GM23338 (cell line): Measurements from ENCODE around the gene DDI2. TPM values are rescaled to one million over a fixed set of nuclear protein-coding genes. Genes with fewer than 3 reads are reported as not detected.

Experiments used
- ATAC-seq: fragments of 200-7000 bp; cut with Tn5 transposase; 3 replicates; pipeline ENCODE4 v1.9.1; 2020
- DNase-seq: peaks from one replicate; pipeline ENCODE4 v3.0.0-alpha.2; 2015; ENCODE audit warnings: low spot score
- H2AFZ ChIP-seq: fragments of 200-600 bp; sonication (generic); 2 replicates; pipeline ENCODE4 v1.8.0; 2016; ENCODE audit warnings: antibody characterized with exemption, mild to moderate bottlenecking, moderate library complexity
- H3F3A ChIP-seq: fragments of 200-600 bp; sonication (generic); replicated peaks from 2 replicates; pipeline ENCODE4 v1.8.0; 2017; ENCODE audit warnings: antibody characterized with exemption, mixed run types, low read depth
- H3K27ac ChIP-seq: fragments of 200-600 bp; sonication (generic); 2 replicates; pipeline ENCODE4 v1.6.1; 2016; ENCODE audit warnings: low read depth
- H3K27me3 ChIP-seq: fragments of 200-600 bp; sonication (generic); 2 replicates; pipeline ENCODE4 v1.8.0; 2016; ENCODE audit warnings: mild to moderate bottlenecking, mixed run types, moderate library complexity; ENCODE audit not compliant: insufficient read depth
- H3K36me3 ChIP-seq: fragments of 200-600 bp; sonication (generic); 2 replicates; pipeline ENCODE4 v1.8.0; 2016; ENCODE audit warnings: mild to moderate bottlenecking; ENCODE audit not compliant: insufficient read depth
- H3K4me1 ChIP-seq: fragments of 200-600 bp; sonication (generic); 2 replicates; pipeline ENCODE4 v1.8.0; 2016; ENCODE audit warnings: mild to moderate bottlenecking, moderate library complexity; ENCODE audit not compliant: insufficient read depth
- H3K4me2 ChIP-seq: fragments of 200-600 bp; sonication (generic); 2 replicates; pipeline ENCODE4 v1.7.1; 2017; ENCODE audit warnings: mixed run types
- H3K4me3 ChIP-seq: fragments of 200-600 bp; sonication (generic); 2 replicates; pipeline ENCODE4 v1.6.1; 2016; ENCODE audit warnings: mixed run types
- H3K79me2 ChIP-seq: fragments of 200-600 bp; sonication (generic); replicated peaks from 2 replicates; pipeline ENCODE4 v1.8.0; 2017; ENCODE audit warnings: mild to moderate bottlenecking; ENCODE audit not compliant: insufficient read depth
- H3K9me2 ChIP-seq: fragments of 200-600 bp; sonication (generic); 2 replicates; pipeline ENCODE4 v1.8.0; 2017; ENCODE audit not compliant: insufficient read depth
- H4K20me1 ChIP-seq: fragments of 200-600 bp; sonication (generic); replicated peaks from 2 replicates; pipeline ENCODE4 v1.8.0; 2017; ENCODE audit warnings: mild to moderate bottlenecking; ENCODE audit not compliant: insufficient read depth
- H3K27ac Mint-ChIP-seq: 2 replicates; pipeline ENCODE4 v1.8.0; 2020; ENCODE audit warnings: inconsistent platforms, mild to moderate bottlenecking, moderate library complexity, mixed read lengths
- H3K27me3 Mint-ChIP-seq: 3 replicates; pipeline ENCODE4 v1.8.0; 2022; ENCODE audit warnings: low read depth, mild to moderate bottlenecking, moderate library complexity, mixed read lengths, inconsistent platforms; ENCODE audit not compliant: insufficient read depth, poor library complexity
- H3K36me3 Mint-ChIP-seq: 3 replicates; pipeline ENCODE4 v1.8.0; 2021; ENCODE audit warnings: low read depth, mild to moderate bottlenecking, inconsistent platforms, moderate library complexity, mixed read lengths
- H3K4me1 Mint-ChIP-seq: 3 replicates; pipeline ENCODE4 v1.8.0; 2020; ENCODE audit warnings: mild to moderate bottlenecking, inconsistent platforms, mixed read lengths
- H3K4me3 Mint-ChIP-seq: 3 replicates; pipeline ENCODE4 v1.8.0; 2021; ENCODE audit warnings: moderate library complexity, mild to moderate bottlenecking, inconsistent platforms, mixed read lengths
- H3K9me3 Mint-ChIP-seq: 3 replicates; pipeline ENCODE4 v1.8.0; 2020; ENCODE audit warnings: moderate library complexity, mild to moderate bottlenecking, inconsistent platforms, mixed read lengths
- CREB1 ChIP-seq: fragments of 250-450 bp; sonication (Bioruptor Pico); IDR thresholded peaks from 2 replicates; pipeline ENCODE4 v1.5.0; 2020; ENCODE audit warnings: low read depth, mild to moderate bottlenecking, moderate library complexity
- EZH2 ChIP-seq: fragments of 200-600 bp; sonication (generic); IDR thresholded peaks from one replicate; pipeline ENCODE4 v1.8.0; 2017; ENCODE audit warnings: antibody characterized with exemption, mild to moderate bottlenecking, low read depth; ENCODE audit not compliant: unreplicated experiment
- EZH2phosphoT487 ChIP-seq: fragments of 200-600 bp; sonication (generic); IDR thresholded peaks from one replicate; pipeline ENCODE4 v1.8.1; 2018; ENCODE audit warnings: antibody characterized with exemption; ENCODE audit not compliant: unreplicated experiment
- JUNB ChIP-seq: IDR thresholded peaks from one replicate; pipeline ENCODE4 v1.6.1; 2016; ENCODE audit warnings: antibody characterized with exemption; ENCODE audit not compliant: unreplicated experiment
- NANOG ChIP-seq: IDR thresholded peaks from 2 replicates; pipeline ENCODE4 v1.6.1; 2016; ENCODE audit warnings: antibody characterized with exemption, borderline replicate concordance
- POLR2AphosphoS5 ChIP-seq: IDR thresholded peaks from 2 replicates; pipeline ENCODE4 v1.6.1; 2016; ENCODE audit warnings: antibody characterized with exemption, low read depth
- STAT1 ChIP-seq: IDR thresholded peaks from one replicate; pipeline ENCODE4 v1.6.1; 2016; ENCODE audit warnings: antibody characterized with exemption; ENCODE audit not compliant: unreplicated experiment
- ZNF114 ChIP-seq: fragments of 250-450 bp; sonication (Bioruptor Pico); IDR thresholded peaks from 2 replicates; pipeline ENCODE4 v1.5.0; 2020; ENCODE audit warnings: mild to moderate bottlenecking, moderate library complexity
- ZNF331 ChIP-seq: fragments of 250-450 bp; sonication (Bioruptor Pico); IDR thresholded peaks from 2 replicates; pipeline ENCODE4 v1.5.0; 2020; ENCODE audit warnings: low read depth, mild to moderate bottlenecking, moderate library complexity
- polyA plus RNA-seq: library from polyadenylated mRNA; unstranded; fragments of >200 nt; fragmentation: Nextera tagmentation; extraction: Ambion mirVana; gene quantifications from 2 replicates; pipeline ENCODE4 v1.2.1, GENCODE V29; 2016
- total RNA-seq: library from RNA; depleted of rRNA; stranded (reverse); fragments of >200 nt; shearing (Covaris generic); gene quantifications from 2 replicates; pipeline ENCODE4 v1.2.3, GENCODE V29; 2014
- TF ChIP-seq, protein P1 (sequence below): IDR thresholded peaks from 2 replicates; pipeline ENCODE4 v1.6.1; 2016; ENCODE audit warnings: antibody characterized with exemption
- TF ChIP-seq, protein P2 (sequence below), 2 experiments: fragments of 200-600 bp in 1 of 2; sonication (generic) in 1 of 2; conservative IDR thresholded peaks; 2 replicates each; pipeline versions ENCODE4 v1.5.1 to v1.6.1; 2016 to 2017; ENCODE audit warnings: antibody characterized with exemption in 2 of 2, low read depth in 2 of 2, mild to moderate bottlenecking in 2 of 2, moderate library complexity in 1 of 2
- TF ChIP-seq, protein P3 (sequence below): fragments of 250-450 bp; sonication (Bioruptor Pico); IDR thresholded peaks from 2 replicates; pipeline ENCODE4 v1.5.0; 2020; ENCODE audit warnings: mild to moderate bottlenecking, moderate library complexity
- TF ChIP-seq, protein P4 (sequence below): IDR thresholded peaks from one replicate; pipeline ENCODE4 v1.6.1; 2018; ENCODE audit warnings: antibody characterized with exemption; ENCODE audit not compliant: unreplicated experiment

Gene DDI2
- total and polyA plus RNA-seq, 2 experiments from 2014 or later: 8.0 to 43.3 TPM

GRCh38 chr1:15574741-15575140, 42.5 kb upstream of the DDI2 start:
- H3K4me3 ChIP-seq: no peak overlapping the region
- peaks cover 4% of the 10 kb centered on the region; the same call in 1 of the 2 replicates for H4K20me1 ChIP-seq
- ATAC-seq (no peak), DNase-seq (no peak)
- peaks cover 10% of the 10 kb centered on the region for H3K36me3 ChIP-seq
- no peak overlapping the region for H3K4me3 Mint-ChIP-seq
- H3K27ac Mint-ChIP-seq: no peak overlapping the region
- H3K27ac ChIP-seq: no peak overlapping the region
- no peaks in the 10 kb centered on the region for H3K27me3 ChIP-seq
- H3K9me3 Mint-ChIP-seq: no peaks in the 10 kb centered on the region
- peaks cover 4% of the 10 kb centered on the region for H3K27me3 Mint-ChIP-seq
- peaks cover 14% of the 10 kb centered on the region; the same call in 2 of the 3 replicates for H3K36me3 Mint-ChIP-seq
- H3K4me2 ChIP-seq: no peak overlapping the region
- H2AFZ ChIP-seq: no peak overlapping the region
- H3K79me2 ChIP-seq: no peaks in the 10 kb centered on the region
- H3K4me1 ChIP-seq: no peaks in the 10 kb centered on the region
- TF ChIP-seq, protein P1, sequence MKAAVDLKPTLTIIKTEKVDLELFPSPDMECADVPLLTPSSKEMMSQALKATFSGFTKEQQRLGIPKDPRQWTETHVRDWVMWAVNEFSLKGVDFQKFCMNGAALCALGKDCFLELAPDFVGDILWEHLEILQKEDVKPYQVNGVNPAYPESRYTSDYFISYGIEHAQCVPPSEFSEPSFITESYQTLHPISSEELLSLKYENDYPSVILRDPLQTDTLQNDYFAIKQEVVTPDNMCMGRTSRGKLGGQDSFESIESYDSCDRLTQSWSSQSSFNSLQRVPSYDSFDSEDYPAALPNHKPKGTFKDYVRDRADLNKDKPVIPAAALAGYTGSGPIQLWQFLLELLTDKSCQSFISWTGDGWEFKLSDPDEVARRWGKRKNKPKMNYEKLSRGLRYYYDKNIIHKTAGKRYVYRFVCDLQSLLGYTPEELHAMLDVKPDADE: no peak
- TF ChIP-seq, protein P2, sequence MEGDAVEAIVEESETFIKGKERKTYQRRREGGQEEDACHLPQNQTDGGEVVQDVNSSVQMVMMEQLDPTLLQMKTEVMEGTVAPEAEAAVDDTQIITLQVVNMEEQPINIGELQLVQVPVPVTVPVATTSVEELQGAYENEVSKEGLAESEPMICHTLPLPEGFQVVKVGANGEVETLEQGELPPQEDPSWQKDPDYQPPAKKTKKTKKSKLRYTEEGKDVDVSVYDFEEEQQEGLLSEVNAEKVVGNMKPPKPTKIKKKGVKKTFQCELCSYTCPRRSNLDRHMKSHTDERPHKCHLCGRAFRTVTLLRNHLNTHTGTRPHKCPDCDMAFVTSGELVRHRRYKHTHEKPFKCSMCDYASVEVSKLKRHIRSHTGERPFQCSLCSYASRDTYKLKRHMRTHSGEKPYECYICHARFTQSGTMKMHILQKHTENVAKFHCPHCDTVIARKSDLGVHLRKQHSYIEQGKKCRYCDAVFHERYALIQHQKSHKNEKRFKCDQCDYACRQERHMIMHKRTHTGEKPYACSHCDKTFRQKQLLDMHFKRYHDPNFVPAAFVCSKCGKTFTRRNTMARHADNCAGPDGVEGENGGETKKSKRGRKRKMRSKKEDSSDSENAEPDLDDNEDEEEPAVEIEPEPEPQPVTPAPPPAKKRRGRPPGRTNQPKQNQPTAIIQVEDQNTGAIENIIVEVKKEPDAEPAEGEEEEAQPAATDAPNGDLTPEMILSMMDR (conservative IDR thresholded peaks at IDR 0.05; ENCODE audit: low read depth in 2 of 2): no peak
- TF ChIP-seq, protein P3, sequence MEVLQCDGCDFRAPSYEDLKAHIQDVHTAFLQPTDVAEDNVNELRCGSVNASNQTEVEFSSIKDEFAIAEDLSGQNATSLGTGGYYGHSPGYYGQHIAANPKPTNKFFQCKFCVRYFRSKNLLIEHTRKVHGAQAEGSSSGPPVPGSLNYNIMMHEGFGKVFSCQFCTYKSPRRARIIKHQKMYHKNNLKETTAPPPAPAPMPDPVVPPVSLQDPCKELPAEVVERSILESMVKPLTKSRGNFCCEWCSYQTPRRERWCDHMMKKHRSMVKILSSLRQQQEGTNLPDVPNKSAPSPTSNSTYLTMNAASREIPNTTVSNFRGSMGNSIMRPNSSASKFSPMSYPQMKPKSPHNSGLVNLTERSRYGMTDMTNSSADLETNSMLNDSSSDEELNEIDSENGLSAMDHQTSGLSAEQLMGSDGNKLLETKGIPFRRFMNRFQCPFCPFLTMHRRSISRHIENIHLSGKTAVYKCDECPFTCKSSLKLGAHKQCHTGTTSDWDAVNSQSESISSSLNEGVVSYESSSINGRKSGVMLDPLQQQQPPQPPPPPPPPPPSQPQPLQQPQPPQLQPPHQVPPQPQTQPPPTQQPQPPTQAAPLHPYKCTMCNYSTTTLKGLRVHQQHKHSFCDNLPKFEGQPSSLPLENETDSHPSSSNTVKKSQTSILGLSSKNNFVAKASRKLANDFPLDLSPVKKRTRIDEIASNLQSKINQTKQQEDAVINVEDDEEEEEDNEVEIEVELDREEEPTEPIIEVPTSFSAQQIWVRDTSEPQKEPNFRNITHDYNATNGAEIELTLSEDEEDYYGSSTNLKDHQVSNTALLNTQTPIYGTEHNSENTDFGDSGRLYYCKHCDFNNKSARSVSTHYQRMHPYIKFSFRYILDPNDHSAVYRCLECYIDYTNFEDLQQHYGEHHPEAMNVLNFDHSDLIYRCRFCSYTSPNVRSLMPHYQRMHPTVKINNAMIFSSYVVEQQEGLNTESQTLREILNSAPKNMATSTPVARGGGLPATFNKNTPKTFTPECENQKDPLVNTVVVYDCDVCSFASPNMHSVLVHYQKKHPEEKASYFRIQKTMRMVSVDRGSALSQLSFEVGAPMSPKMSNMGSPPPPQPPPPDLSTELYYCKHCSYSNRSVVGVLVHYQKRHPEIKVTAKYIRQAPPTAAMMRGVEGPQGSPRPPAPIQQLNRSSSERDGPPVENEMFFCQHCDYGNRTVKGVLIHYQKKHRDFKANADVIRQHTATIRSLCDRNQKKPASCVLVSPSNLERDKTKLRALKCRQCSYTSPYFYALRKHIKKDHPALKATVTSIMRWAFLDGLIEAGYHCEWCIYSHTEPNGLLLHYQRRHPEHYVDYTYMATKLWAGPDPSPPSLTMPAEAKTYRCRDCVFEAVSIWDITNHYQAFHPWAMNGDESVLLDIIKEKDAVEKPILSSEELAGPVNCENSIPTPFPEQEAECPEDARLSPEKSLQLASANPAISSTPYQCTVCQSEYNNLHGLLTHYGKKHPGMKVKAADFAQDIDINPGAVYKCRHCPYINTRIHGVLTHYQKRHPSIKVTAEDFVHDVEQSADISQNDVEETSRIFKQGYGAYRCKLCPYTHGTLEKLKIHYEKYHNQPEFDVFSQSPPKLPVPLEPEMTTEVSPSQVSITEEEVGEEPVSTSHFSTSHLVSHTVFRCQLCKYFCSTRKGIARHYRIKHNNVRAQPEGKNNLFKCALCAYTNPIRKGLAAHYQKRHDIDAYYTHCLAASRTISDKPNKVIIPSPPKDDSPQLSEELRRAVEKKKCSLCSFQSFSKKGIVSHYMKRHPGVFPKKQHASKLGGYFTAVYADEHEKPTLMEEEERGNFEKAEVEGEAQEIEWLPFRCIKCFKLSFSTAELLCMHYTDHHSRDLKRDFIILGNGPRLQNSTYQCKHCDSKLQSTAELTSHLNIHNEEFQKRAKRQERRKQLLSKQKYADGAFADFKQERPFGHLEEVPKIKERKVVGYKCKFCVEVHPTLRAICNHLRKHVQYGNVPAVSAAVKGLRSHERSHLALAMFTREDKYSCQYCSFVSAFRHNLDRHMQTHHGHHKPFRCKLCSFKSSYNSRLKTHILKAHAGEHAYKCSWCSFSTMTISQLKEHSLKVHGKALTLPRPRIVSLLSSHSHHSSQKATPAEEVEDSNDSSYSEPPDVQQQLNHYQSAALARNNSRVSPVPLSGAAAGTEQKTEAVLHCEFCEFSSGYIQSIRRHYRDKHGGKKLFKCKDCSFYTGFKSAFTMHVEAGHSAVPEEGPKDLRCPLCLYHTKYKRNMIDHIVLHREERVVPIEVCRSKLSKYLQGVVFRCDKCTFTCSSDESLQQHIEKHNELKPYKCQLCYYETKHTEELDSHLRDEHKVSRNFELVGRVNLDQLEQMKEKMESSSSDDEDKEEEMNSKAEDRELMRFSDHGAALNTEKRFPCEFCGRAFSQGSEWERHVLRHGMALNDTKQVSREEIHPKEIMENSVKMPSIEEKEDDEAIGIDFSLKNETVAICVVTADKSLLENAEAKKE: no peak
- TF ChIP-seq ZNF114 (CRISPR knock-in tag) (no peak), ZNF331 (CRISPR knock-in tag) (no peak), POLR2AphosphoS5 (no peak), EZH2 (no peak), STAT1 (no peak), EZH2phosphoT487 (no peak), JUNB (no peak), CREB1 (CRISPR knock-in tag) (no peak), NANOG (no peak)
- TF ChIP-seq, protein P4, sequence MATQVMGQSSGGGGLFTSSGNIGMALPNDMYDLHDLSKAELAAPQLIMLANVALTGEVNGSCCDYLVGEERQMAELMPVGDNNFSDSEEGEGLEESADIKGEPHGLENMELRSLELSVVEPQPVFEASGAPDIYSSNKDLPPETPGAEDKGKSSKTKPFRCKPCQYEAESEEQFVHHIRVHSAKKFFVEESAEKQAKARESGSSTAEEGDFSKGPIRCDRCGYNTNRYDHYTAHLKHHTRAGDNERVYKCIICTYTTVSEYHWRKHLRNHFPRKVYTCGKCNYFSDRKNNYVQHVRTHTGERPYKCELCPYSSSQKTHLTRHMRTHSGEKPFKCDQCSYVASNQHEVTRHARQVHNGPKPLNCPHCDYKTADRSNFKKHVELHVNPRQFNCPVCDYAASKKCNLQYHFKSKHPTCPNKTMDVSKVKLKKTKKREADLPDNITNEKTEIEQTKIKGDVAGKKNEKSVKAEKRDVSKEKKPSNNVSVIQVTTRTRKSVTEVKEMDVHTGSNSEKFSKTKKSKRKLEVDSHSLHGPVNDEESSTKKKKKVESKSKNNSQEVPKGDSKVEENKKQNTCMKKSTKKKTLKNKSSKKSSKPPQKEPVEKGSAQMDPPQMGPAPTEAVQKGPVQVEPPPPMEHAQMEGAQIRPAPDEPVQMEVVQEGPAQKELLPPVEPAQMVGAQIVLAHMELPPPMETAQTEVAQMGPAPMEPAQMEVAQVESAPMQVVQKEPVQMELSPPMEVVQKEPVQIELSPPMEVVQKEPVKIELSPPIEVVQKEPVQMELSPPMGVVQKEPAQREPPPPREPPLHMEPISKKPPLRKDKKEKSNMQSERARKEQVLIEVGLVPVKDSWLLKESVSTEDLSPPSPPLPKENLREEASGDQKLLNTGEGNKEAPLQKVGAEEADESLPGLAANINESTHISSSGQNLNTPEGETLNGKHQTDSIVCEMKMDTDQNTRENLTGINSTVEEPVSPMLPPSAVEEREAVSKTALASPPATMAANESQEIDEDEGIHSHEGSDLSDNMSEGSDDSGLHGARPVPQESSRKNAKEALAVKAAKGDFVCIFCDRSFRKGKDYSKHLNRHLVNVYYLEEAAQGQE: no peak
- H3F3A ChIP-seq: no peaks in the 10 kb centered on the region
- H3K4me1 Mint-ChIP-seq: 0 out of 3 replicates have a peak, but pooled peaks cover 3% of the 10 kb centered on the region
- no peaks in the 10 kb centered on the region for H3K9me2 ChIP-seq
